ENCODE data around the gene METTL25. TPM values are rescaled to one million over a fixed set of nuclear protein-coding genes. Genes with fewer than 3 reads are reported as not detected.
A peak's percentile ranks its signal among the peaks of the same experiment; 100 is the strongest.

METTL25 gene
- total and polyA plus RNA-seq, 10 of the 15 experiments (the other 5 are each of a cell fraction or from before 2014, with no cell fraction given): 5.6 to 11.3 (median 8.0) TPM

- ChIA-PET POLR2A (no interaction called here), SMC1A (ENCODE audit: uncharacterized antibody, unreplicated experiment) (interaction anchor here (0.8 to 3.0 kb wide), 5 partner anchors 8 to 261 kb away, joined by 3 to 10 read pairs (median 4); partner anchors contain the start of genes CCDC59 and METTL25), CTCF (interaction anchor here (0.6 to 5.5 kb wide), 4 partner anchors 9 to 722 kb away, joined by 3 to 33 read pairs (median 4); partner anchors contain the start of genes CCDC59 and METTL25), RAD21 (ENCODE audit: unreplicated experiment) (interaction anchor here (1.0 kb wide), 1 partner anchor 162 kb away, joined by 3 read pairs; no protein-coding TSS in a partner anchor)
- Histone ChIP-seq H2AFZ (ENCODE audit: control insufficient read depth, low read depth, low read length) (no peak overlapping the region), H3K79me2 (ENCODE audit: control insufficient read depth, insufficient read depth, low read length) (peaks cover 5% of the 10 kb centered on the region), H3K9me3 (replicated peaks; ENCODE audit: control insufficient read depth, insufficient read depth, low read length) (no peaks in the 10 kb centered on the region; the same call in 1 of the 3 replicates), H3K9ac (ENCODE audit: control insufficient read depth, insufficient read depth, low read length) (no peak overlapping the region), H3K4me2 (ENCODE audit: control insufficient read depth, insufficient read depth) (no peak overlapping the region), H3K4me1 (ENCODE audit: control insufficient read depth, insufficient read depth, low read length) (no peaks in the 10 kb centered on the region), H3K36me3 (ENCODE audit: control insufficient read depth in 2 of 2, insufficient read depth in 2 of 2, low read length in 1 of 2) (no peaks in the 10 kb centered on the region), H3K4me3 (no peak overlapping the region), H3K27me3 (replicated peaks in 1 of 2; ENCODE audit: control insufficient read depth in 2 of 2, insufficient read depth in 2 of 2, low read length in 1 of 2) (no peaks in the 10 kb centered on the region), H3K27ac (ENCODE audit: control insufficient read depth, insufficient read depth) (no peak overlapping the region), H4K20me1 (ENCODE audit: control insufficient read depth, insufficient read depth) (no peaks in the 10 kb centered on the region)
- no TSS peak for BruUV-seq (replicated peaks)
- in situ Hi-C loops (cut with MboI) (loop anchor here (10.0 to 25.0 kb wide), 2 partner anchors 269 to 1554 kb away; no protein-coding TSS in a partner anchor), intact Hi-C loops (cut with micrococcal nuclease; ENCODE audit: unreplicated experiment) (no loop called here)
- 0% methylated on average over 1 of the region's 1 CpG for WGBS (ENCODE audit: insufficient coverage, insufficient replicate concordance, low lambda C conversion rate, missing lambda C conversion rate)
- ATAC-seq (peak; percentile 71), DNase-seq (ENCODE audit: low read depth, low spot score) (no peak), FAIRE-seq (no peak)
- TF ChIP-seq IRF4 (IDR thresholded peaks at IDR 0.05; ENCODE audit: low read depth, low read length): 0 out of 2 replicates have a peak, but pooled peaks have one; percentile 8
- no peak for TF ChIP-seq CHD1 (IDR thresholded peaks at IDR 0.05; ENCODE audit: low read depth, low read length)
- TF ChIP-seq CREM (IDR thresholded peaks at IDR 0.05; ENCODE audit: low read depth): peak; percentile 20; the same call in 1 of the 2 replicates
- no peak for TF ChIP-seq ZBED1 (IDR thresholded peaks at IDR 0.05; ENCODE audit: borderline replicate concordance)
- no peak for TF ChIP-seq ZNF274 (IDR thresholded peaks at IDR 0.05; ENCODE audit: insufficient read depth, insufficient read length)
- TF ChIP-seq EZH2 (IDR thresholded peaks at IDR 0.05; ENCODE audit: borderline replicate concordance, control insufficient read depth, low read depth, low read length): no peak
- TF ChIP-seq NRF1 (conservative IDR thresholded peaks at IDR 0.05; ENCODE audit: low read depth, low read length): no peak
- TF ChIP-seq TCF3 (IDR thresholded peaks at IDR 0.05; ENCODE audit: borderline replicate concordance, insufficient read depth, low read depth, low read length): no peak
- TF ChIP-seq IKZF1 (conservative IDR thresholded peaks at IDR 0.05): peak; percentile 54
- TF ChIP-seq WRNIP1 (IDR thresholded peaks at IDR 0.05; ENCODE audit: borderline replicate concordance, low read depth, low read length): no peak
- TF ChIP-seq IKZF2 (IDR thresholded peaks at IDR 0.05): peak; percentile 78 to 83
- no peak for TF ChIP-seq CBFB (IDR thresholded peaks at IDR 0.05; ENCODE audit: low read depth)
- no peak for TF ChIP-seq ZBTB33 (IDR thresholded peaks at IDR 0.05)
- TF ChIP-seq RELB (IDR thresholded peaks at IDR 0.05; ENCODE audit: low read depth): peak; percentile 45; the same call in 1 of the 2 replicates
- no peak for TF ChIP-seq CTCF (IDR thresholded peaks at IDR 0.05 in 2 of 3, conservative IDR thresholded peaks at IDR 0.05 in 1 of 3; ENCODE audit: control insufficient read depth in 2 of 3, extremely low read depth in 1 of 3, insufficient read depth in 1 of 3, low read depth in 3 of 3, low read length in 3 of 3)
- TF ChIP-seq ZNF622 (IDR thresholded peaks at IDR 0.05): no peak
- TF ChIP-seq EP300 (IDR thresholded peaks at IDR 0.05; ENCODE audit: borderline replicate concordance in 1 of 2, control insufficient read depth in 1 of 2, low read depth in 2 of 2, low read length in 2 of 2): peak in 1 of 2 experiments; percentile 33; a peak in 1 of 4 replicates
- no peak for TF ChIP-seq NR2F1 (conservative IDR thresholded peaks at IDR 0.05)
- no peak; the same call in 1 of the 2 replicates for TF ChIP-seq SPI1 (IDR thresholded peaks at IDR 0.05; ENCODE audit: borderline replicate concordance, insufficient read depth, low read depth, low read length)
These were observed 7.9 kb downstream of the METTL25 start for GRCh38 chr12:82366197-82366596.

Data from GM12878 (cell line).